H1 (cell line): ENCODE measurements around the gene S100A6. TPM values are rescaled to one million over a fixed set of nuclear protein-coding genes. Genes with fewer than 3 reads are reported as not detected.

Source experiments
- CTCF ChIA-PET: fragments of 300-600 bp; sonication (Branson Sonifier 250); formaldehyde crosslinking; loops from one replicate; lab custom pipeline; 2021; ENCODE audit not compliant: partially characterized antibody; lab: Charles Lee
- POLR2A ChIA-PET: fragments of 300-600 bp; sonication (Branson Sonifier 250); formaldehyde crosslinking; loops from one replicate; lab custom pipeline; 2021; ENCODE audit warnings: inconsistent platforms; ENCODE audit not compliant: partially characterized antibody; lab: Charles Lee
- DNase-seq, 2 experiments: peaks; one replicate each; pipeline versions ENCODE4 v3.0.0 to v3.0.0-alpha.2; 2010 to 2022; ENCODE audit warnings: low spot score in 2 of 2, low read depth in 1 of 2, mixed read lengths in 1 of 2
- FAIRE-seq: peaks from 2 replicates; lab custom pipeline; 2011; peaks lifted over from hg19 to GRCh38; lab: Jason Lieb, UNC
- H2AFZ ChIP-seq: 2 replicates; pipeline ENCODE4 v1.8.1; 2012; ENCODE audit warnings: low read length, inconsistent platforms
- H2AK5ac ChIP-seq: 2 replicates; pipeline ENCODE4 v1.6.1; 2013; ENCODE audit warnings: low read depth, low read length
- H2BK120ac ChIP-seq: replicated peaks from 2 replicates; pipeline ENCODE3; 2013; ENCODE audit warnings: low read depth, low read length, inconsistent platforms
- H2BK12ac ChIP-seq: 2 replicates; pipeline ENCODE4 v1.6.1; 2013; ENCODE audit warnings: low read depth, low read length
- H2BK15ac ChIP-seq: 2 replicates; pipeline ENCODE4 v1.6.1; 2013; ENCODE audit warnings: low read length
- H2BK20ac ChIP-seq: 2 replicates; pipeline ENCODE4 v1.6.1; 2013; ENCODE audit warnings: low read length
- H2BK5ac ChIP-seq: 2 replicates; pipeline ENCODE4 v1.6.1; 2013; ENCODE audit warnings: low read depth, low read length
- H3K14ac ChIP-seq: 2 replicates; pipeline ENCODE4 v1.6.1; 2013; ENCODE audit warnings: inconsistent platforms; ENCODE audit not compliant: insufficient read length
- H3K18ac ChIP-seq: 2 replicates; pipeline ENCODE4 v1.6.1; 2013; ENCODE audit warnings: low read length; ENCODE audit errors: extremely low read depth
- H3K23ac ChIP-seq: 2 replicates; pipeline ENCODE4 v1.6.1; 2013; ENCODE audit warnings: inconsistent platforms; ENCODE audit not compliant: insufficient read length
- H3K23me2 ChIP-seq: 2 replicates; pipeline ENCODE4 v1.6.1; 2013; ENCODE audit warnings: low read depth, low read length
- H3K27ac ChIP-seq: 2 replicates; pipeline ENCODE4 v1.6.1; 2011; ENCODE audit warnings: low read depth, low read length, inconsistent platforms
- H3K27me3 ChIP-seq, 4 experiments: replicated peaks in 1 of 4; 1 replicate in 1 of 4; 2 replicates in 3 of 4; pipeline versions ENCODE4 v1.6.1 to v1.8.1; 2011 to 2013; ENCODE audit warnings: low read length in 3 of 4, mild to moderate bottlenecking in 3 of 4, inconsistent platforms in 2 of 4, mixed read lengths in 2 of 4, moderate library complexity in 1 of 4; ENCODE audit not compliant: control insufficient read depth in 3 of 4, insufficient read depth in 3 of 4; ENCODE audit errors: extremely low read depth in 1 of 4
- H3K36me3 ChIP-seq, 4 experiments: 2 replicates each; pipeline versions ENCODE4 v1.6.1 to v1.8.1; 2011 to 2013; ENCODE audit warnings: mild to moderate bottlenecking in 4 of 4, low read length in 3 of 4, moderate library complexity in 2 of 4, control low read depth in 1 of 4, inconsistent platforms in 1 of 4; ENCODE audit not compliant: insufficient read depth in 4 of 4, control insufficient read depth in 2 of 4
- H3K4ac ChIP-seq: replicated peaks from 2 replicates; pipeline ENCODE3; 2013; ENCODE audit warnings: low read length, low read depth, mixed read lengths, inconsistent platforms; ENCODE audit not compliant: insufficient read length
- H3K4me1 ChIP-seq, 4 experiments: replicated peaks in 1 of 4; 1 replicate in 1 of 4; 2 replicates in 3 of 4; pipeline versions ENCODE4 v1.6.1 to v1.8.1; 2011 to 2013; ENCODE audit warnings: low read length in 3 of 4, inconsistent platforms in 2 of 4, mixed read lengths in 1 of 4; ENCODE audit not compliant: insufficient read depth in 4 of 4, control insufficient read depth in 3 of 4
- H3K4me2 ChIP-seq, 2 experiments: 2 replicates each; pipeline versions ENCODE4 v1.6.1 to v1.8.1; 2011 to 2013; ENCODE audit warnings: low read depth in 2 of 2, low read length in 2 of 2, control low read depth in 1 of 2, inconsistent platforms in 1 of 2, mild to moderate bottlenecking in 1 of 2; ENCODE audit not compliant: insufficient read depth in 1 of 2
- H3K4me3 ChIP-seq, 4 experiments: fragments of 200-600, 300-600 bp in 1 of 4; sonication (generic), shearing (Covaris generic), sonication (Bioruptor Twin) in 1 of 4; 2 replicates each; pipeline versions ENCODE4 v1.5.1 to v1.8.1; 2011 to 2016; ENCODE audit warnings: low read length in 4 of 4, low read depth in 3 of 4, control low read depth in 2 of 4, inconsistent platforms in 2 of 4, mild to moderate bottlenecking in 2 of 4, mixed read lengths in 1 of 4, moderate library complexity in 1 of 4; ENCODE audit not compliant: insufficient read depth in 2 of 4; ENCODE audit errors: extremely low read depth in 1 of 4
- H3K56ac ChIP-seq: replicated peaks from 2 replicates; pipeline ENCODE3; 2013; ENCODE audit warnings: low read depth, mild to moderate bottlenecking, mixed read lengths, low read length, inconsistent platforms; ENCODE audit not compliant: insufficient read length
- H3K79me1 ChIP-seq: 2 replicates; pipeline ENCODE4 v1.6.1; 2013; ENCODE audit warnings: low read depth, low read length, control low read depth
- H3K79me2 ChIP-seq, 2 experiments: 2 replicates each; pipeline versions ENCODE4 v1.6.1 to v1.8.1; 2012 to 2013; ENCODE audit warnings: low read length in 2 of 2, mild to moderate bottlenecking in 2 of 2, inconsistent platforms in 1 of 2; ENCODE audit not compliant: insufficient read depth in 2 of 2, control insufficient read depth in 1 of 2
- H3K9ac ChIP-seq, 4 experiments: replicated peaks in 1 of 4; 1 replicate in 1 of 4; 2 replicates in 3 of 4; pipeline versions ENCODE4 v1.6.1 to v1.8.1; 2011 to 2013; ENCODE audit warnings: low read depth in 3 of 4, low read length in 3 of 4, control low read depth in 2 of 4, mild to moderate bottlenecking in 2 of 4, moderate library complexity in 2 of 4, inconsistent platforms in 1 of 4; ENCODE audit errors: extremely low read depth in 1 of 4
- H3K9me3 ChIP-seq, 2 experiments: 2 replicates each; pipeline versions ENCODE4 v1.6.1 to v1.8.1; 2012 to 2013; ENCODE audit warnings: mild to moderate bottlenecking in 2 of 2, moderate library complexity in 2 of 2, control low read depth in 1 of 2, inconsistent platforms in 1 of 2, low read depth in 1 of 2, low read length in 1 of 2, mixed read lengths in 1 of 2; ENCODE audit not compliant: insufficient read depth in 2 of 2
- H4K20me1 ChIP-seq, 2 experiments: replicated peaks in 1 of 2; 2 replicates each; pipeline versions ENCODE3 to v1.8.1; 2011 to 2013; ENCODE audit warnings: inconsistent platforms in 2 of 2, low read length in 2 of 2, mild to moderate bottlenecking in 1 of 2; ENCODE audit not compliant: insufficient read depth in 2 of 2, control insufficient read depth in 1 of 2
- H4K5ac ChIP-seq: 2 replicates; pipeline ENCODE4 v1.6.1; 2013; ENCODE audit warnings: low read length, low read depth, mixed read lengths, inconsistent platforms; ENCODE audit not compliant: insufficient read length
- H4K8ac ChIP-seq: 2 replicates; pipeline ENCODE4 v1.8.0; 2013; ENCODE audit warnings: mild to moderate bottlenecking, moderate library complexity, low read length, inconsistent platforms; ENCODE audit not compliant: insufficient read depth; ENCODE audit errors: extremely low read depth
- H4K91ac ChIP-seq: replicated peaks from 2 replicates; pipeline ENCODE3; 2013; ENCODE audit warnings: low read length, mixed read lengths, inconsistent platforms; ENCODE audit not compliant: insufficient read length
- ATF3 ChIP-seq: IDR thresholded peaks from 2 replicates; pipeline ENCODE4 v1.6.1; 2011; ENCODE audit warnings: low read depth, mild to moderate bottlenecking, low read length; ENCODE audit not compliant: insufficient read depth
- CTCF ChIP-seq, 3 experiments: IDR thresholded peaks; 1 replicate in 2 of 3; 2 replicates in 1 of 3; pipeline versions ENCODE4 v1.5.1 to v1.6.1; 2011; ENCODE audit warnings: low read length in 3 of 3, mild to moderate bottlenecking in 3 of 3, inconsistent platforms in 2 of 3, low read depth in 1 of 3, moderate library complexity in 1 of 3; ENCODE audit not compliant: insufficient read depth in 1 of 3; ENCODE audit errors: control extremely low read depth in 1 of 3
- WGBS, 2 experiments: shearing (Covaris generic) in 1 of 2; methylation state at CpG; one replicate each; pipeline versions ENCODE4 v1.1.6 to v1.1.7; 2013 to 2015; ENCODE audit warnings: low lambda C conversion rate in 2 of 2, mixed read lengths in 2 of 2, inconsistent platforms in 1 of 2, low coverage in 1 of 2, missing lambda C conversion rate in 1 of 2; ENCODE audit not compliant: insufficient replicate concordance in 2 of 2, insufficient coverage in 1 of 2, insufficient read length in 1 of 2; ENCODE audit errors: extremely low coverage in 1 of 2, missing lambda C conversion rate in 1 of 2; 5-methylcytosine and 5-hydroxymethylcytosine counted together
- polyA plus RNA-seq, 7 experiments: library from polyadenylated mRNA; depleted of rRNA in 3 of 7; stranded (reverse) in 5 of 7; unstranded in 2 of 7; fragments of >200 nt in 5 of 7; fragments of 200-250 nt in 2 of 7; gene quantifications; 1 replicate in 5 of 7; 2 replicates in 1 of 7; 4 replicates in 1 of 7; pipeline versions ENCODE4 v1.2.1 to v1.2.3, GENCODE V29; 2011 to 2013; ENCODE audit warnings: missing spikeins in 2 of 7, mixed read lengths in 2 of 7
- total RNA-seq: library from RNA; stranded (reverse); fragmentation: NEBNext Ultra II Directional; extraction: Animal tissue kit (Norgen Biotek cat#: 25700); gene quantifications from 2 replicates; pipeline ENCODE4 v1.2.1, GENCODE V29; 2021

The S100A6 gene
- total and polyA plus RNA-seq, 2 of the 8 experiments (the other 6 are each of a cell fraction or from before 2014, with no cell fraction given) = 11.1 to 63.0 TPM

GRCh38 chr1:153561466-153561985 lies 25.7 kb upstream of the S100A6 start:
- H2AK5ac ChIP-seq = no peak overlapping the region

More at GRCh38 chr1:153561466-153561985, 25.7 kb upstream of the S100A6 start:
- TF ChIP-seq CTCF (IDR thresholded peaks at IDR 0.05; ENCODE audit: control extremely low read depth in 1 of 3, insufficient read depth in 1 of 3, low read depth in 1 of 3, low read length in 3 of 3) (no peak), ATF3 (no peak)
- FAIRE-seq (no peak), DNase-seq (no peak)
- Histone ChIP-seq H4K20me1 (no peaks in the 10 kb centered on the region), H3K23me2 (no peaks in the 10 kb centered on the region), H3K27ac (no peak overlapping the region), H3K4ac (no peak overlapping the region), H2BK120ac (no peak overlapping the region), H4K91ac (no peak overlapping the region), H2BK20ac (no peak overlapping the region), H2BK5ac (no peak overlapping the region), H3K56ac (no peak overlapping the region), H3K23ac (no peak overlapping the region), H2AFZ (no peak overlapping the region), H3K27me3 (no peaks in the 10 kb centered on the region), H3K79me2 (no peaks in the 10 kb centered on the region), H2BK15ac (no peak overlapping the region), H2BK12ac (no peak overlapping the region), H3K36me3 (no peaks in the 10 kb centered on the region), H3K14ac (no peak overlapping the region), H3K79me1 (no peaks in the 10 kb centered on the region), H3K4me3 (no peak overlapping the region), H3K9ac (no peak overlapping the region), H3K4me2 (no peak overlapping the region), H3K18ac (no peak overlapping the region), H3K9me3 (no peaks in the 10 kb centered on the region), H4K8ac (no peak overlapping the region), H3K4me1 (peaks cover 0 to 9% (median 7%) of the 10 kb centered on the region in 4 experiments; a peak in 6 of 7 replicates), H4K5ac (no peak overlapping the region)
- 95% methylated on average over 3 of the region's 3 CpGs; no CpG with 5 or more reads in 1 of the 2 experiments for WGBS, 2 experiments
- CTCF ChIA-PET = interaction anchor here (0.8 to 5.9 kb wide), 13 partner anchors 9 to 209 kb away, joined by 3 to 55 read pairs (median 5); partner anchors contain the start of genes S100A13, S100A14 and S100A6
- POLR2A ChIA-PET = interaction anchor here (0.7 to 1.0 kb wide), 3 partner anchors 9 to 37 kb away, joined by 3 read pairs; no protein-coding TSS in a partner anchor
